MM.1S (cell line): Measurements from ENCODE around the gene GSC2.
"Not testable (repeated sequence)": the region's sequence is repeated elsewhere in the genome, so short reads cannot be mapped to it uniquely, and the experiment has no call there.

ENCODE experiments used
- DNase-seq: peaks from one replicate; pipeline ENCODE4 v3.0.0-alpha.2; 2015
- H2AFZ ChIP-seq: fragments of 300-600 bp; sonication (generic); 2 replicates; pipeline ENCODE4 v1.6.0; 2016; ENCODE audit warnings: antibody characterized with exemption, low read length
- H3F3A ChIP-seq: fragments of 300-600 bp; sonication (generic); 2 replicates; pipeline ENCODE4 v1.6.1; 2016; ENCODE audit warnings: mild to moderate bottlenecking, antibody characterized with exemption, low read length, moderate library complexity, mixed read lengths; ENCODE audit not compliant: insufficient read depth
- H3K27ac ChIP-seq: fragments of 300-600 bp; sonication (generic); 2 replicates; pipeline ENCODE4 v1.5.1; 2016; ENCODE audit warnings: mild to moderate bottlenecking, low read length
- H3K27me3 ChIP-seq: fragments of 300-600 bp; sonication (generic); replicated peaks from 2 replicates; pipeline ENCODE4 v1.6.0; 2016; ENCODE audit warnings: low read length; ENCODE audit not compliant: insufficient read depth
- H3K36me3 ChIP-seq: fragments of 300-600 bp; sonication (generic); replicated peaks from 2 replicates; pipeline ENCODE4 v1.6.1; 2016; ENCODE audit warnings: mild to moderate bottlenecking, low read length, mixed read lengths; ENCODE audit not compliant: insufficient read depth
- H3K4me1 ChIP-seq: fragments of 300-600 bp; sonication (generic); 2 replicates; pipeline ENCODE4 v1.6.1; 2016; ENCODE audit warnings: low read length, mixed read lengths
- H3K4me2 ChIP-seq: fragments of 300-600 bp; sonication (generic); 2 replicates; pipeline ENCODE4 v1.6.0; 2016; ENCODE audit warnings: low read depth, low read length
- H3K4me3 ChIP-seq: fragments of 300-600 bp; sonication (generic); 2 replicates; pipeline ENCODE4 v1.5.1; 2016; ENCODE audit warnings: low read length, mixed read lengths
- H3K79me2 ChIP-seq: fragments of 300-600 bp; sonication (generic); 2 replicates; pipeline ENCODE4 v1.6.1; 2016; ENCODE audit warnings: mixed run types, low read length, mixed read lengths
- H3K9ac ChIP-seq: fragments of 300-600 bp; sonication (generic); 2 replicates; pipeline ENCODE4 v1.6.1; 2016; ENCODE audit warnings: low read length, mixed read lengths
- H3K9me2 ChIP-seq: fragments of 300-600 bp; sonication (generic); replicated peaks from 2 replicates; pipeline ENCODE4 v1.6.1; 2016; ENCODE audit warnings: mild to moderate bottlenecking, low read length, mixed read lengths; ENCODE audit not compliant: insufficient read depth
- H3K9me3 ChIP-seq: fragments of 300-600 bp; sonication (generic); replicated peaks from 2 replicates; pipeline ENCODE4 v1.6.1; 2016; ENCODE audit warnings: mild to moderate bottlenecking, low read length, mixed read lengths; ENCODE audit not compliant: insufficient read depth
- H4K20me1 ChIP-seq: fragments of 300-600 bp; sonication (generic); 2 replicates; pipeline ENCODE4 v1.6.1; 2016; ENCODE audit warnings: mild to moderate bottlenecking, low read length, moderate library complexity, mixed read lengths; ENCODE audit not compliant: insufficient read depth
- EZH2 ChIP-seq: fragments of 300-600 bp; sonication (generic); optimal IDR thresholded peaks from 2 replicates; pipeline ENCODE3; 2017; ENCODE audit warnings: low read depth, mild to moderate bottlenecking, antibody characterized with exemption, low read length, mixed read lengths
- EZH2phosphoT487 ChIP-seq: fragments of 300-600 bp; sonication (generic); IDR thresholded peaks from 2 replicates; pipeline ENCODE4 v1.6.1; 2018; ENCODE audit warnings: antibody characterized with exemption, low read length
- TF ChIP-seq, protein P1 (sequence below): fragments of 300-600 bp; sonication (generic); IDR thresholded peaks from 2 replicates; pipeline ENCODE4 v1.5.1; 2016; ENCODE audit warnings: antibody characterized with exemption, low read length, mixed read lengths

The GSC2 gene

GRCh38 chr22:19164425-19164824 is 14.3 kb upstream of the GSC2 start:
- Histone ChIP-seq H4K20me1 (no peaks in the 10 kb centered on the region), H3K9ac (no peak overlapping the region), H3K36me3 (no peaks in the 10 kb centered on the region), H3K4me2 (no peak overlapping the region), H3F3A (no peaks in the 10 kb centered on the region), H3K4me1 (no peaks in the 10 kb centered on the region), H3K27me3 (peaks cover 44% of the 10 kb centered on the region), H3K4me3 (no peak overlapping the region), H2AFZ (no peak overlapping the region), H3K27ac (no peak overlapping the region), H3K9me3 (no peaks in the 10 kb centered on the region), H3K9me2 (no peaks in the 10 kb centered on the region), H3K79me2 (no peaks in the 10 kb centered on the region)
- TF ChIP-seq EZH2phosphoT487: no peak
- TF ChIP-seq, protein P1, sequence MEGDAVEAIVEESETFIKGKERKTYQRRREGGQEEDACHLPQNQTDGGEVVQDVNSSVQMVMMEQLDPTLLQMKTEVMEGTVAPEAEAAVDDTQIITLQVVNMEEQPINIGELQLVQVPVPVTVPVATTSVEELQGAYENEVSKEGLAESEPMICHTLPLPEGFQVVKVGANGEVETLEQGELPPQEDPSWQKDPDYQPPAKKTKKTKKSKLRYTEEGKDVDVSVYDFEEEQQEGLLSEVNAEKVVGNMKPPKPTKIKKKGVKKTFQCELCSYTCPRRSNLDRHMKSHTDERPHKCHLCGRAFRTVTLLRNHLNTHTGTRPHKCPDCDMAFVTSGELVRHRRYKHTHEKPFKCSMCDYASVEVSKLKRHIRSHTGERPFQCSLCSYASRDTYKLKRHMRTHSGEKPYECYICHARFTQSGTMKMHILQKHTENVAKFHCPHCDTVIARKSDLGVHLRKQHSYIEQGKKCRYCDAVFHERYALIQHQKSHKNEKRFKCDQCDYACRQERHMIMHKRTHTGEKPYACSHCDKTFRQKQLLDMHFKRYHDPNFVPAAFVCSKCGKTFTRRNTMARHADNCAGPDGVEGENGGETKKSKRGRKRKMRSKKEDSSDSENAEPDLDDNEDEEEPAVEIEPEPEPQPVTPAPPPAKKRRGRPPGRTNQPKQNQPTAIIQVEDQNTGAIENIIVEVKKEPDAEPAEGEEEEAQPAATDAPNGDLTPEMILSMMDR: no peak
- no peak for TF ChIP-seq EZH2
- DNase-seq: no peak

DNA sequence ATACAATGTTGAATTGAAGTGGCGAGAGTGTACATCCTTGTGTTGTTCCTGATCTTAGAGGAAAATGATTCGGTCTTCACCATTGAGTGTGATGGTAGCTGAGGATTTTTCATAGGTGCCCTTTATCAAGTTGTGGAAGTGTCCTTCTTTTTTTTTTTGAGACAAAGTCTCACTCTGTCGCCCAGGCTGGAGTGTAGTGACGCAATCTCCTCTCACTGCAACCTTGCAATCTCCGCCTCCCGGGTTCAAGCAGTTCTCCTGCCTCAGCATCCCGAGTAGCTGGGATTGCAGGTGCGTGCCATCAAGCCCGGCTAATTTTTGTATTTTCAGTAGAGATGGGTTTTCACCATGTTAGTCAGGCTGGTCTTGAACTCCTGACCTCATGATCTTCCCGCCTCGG is 8.6 kb upstream of the GSC2 start:
- H3F3A ChIP-seq, H3K9me2 ChIP-seq, H3K36me3 ChIP-seq, H2AFZ ChIP-seq, H3K4me2 ChIP-seq, H3K9me3 ChIP-seq, H3K4me3 ChIP-seq, H4K20me1 ChIP-seq, H3K27ac ChIP-seq, H3K27me3 ChIP-seq, H3K4me1 ChIP-seq, H3K9ac ChIP-seq, DNase-seq, H3K79me2 ChIP-seq: not testable (repeated sequence)

GRCh38 chr22:19156109-19156508 is 6.0 kb upstream of the GSC2 start:
- H3K36me3 ChIP-seq, H3F3A ChIP-seq, H4K20me1 ChIP-seq, H3K4me1 ChIP-seq, H3K9ac ChIP-seq, DNase-seq, H3K4me2 ChIP-seq, H3K9me3 ChIP-seq, H3K27ac ChIP-seq, H3K4me3 ChIP-seq, H3K79me2 ChIP-seq, H3K9me2 ChIP-seq, H2AFZ ChIP-seq: not testable (repeated sequence)
- H3K27me3 ChIP-seq: peaks cover 26% of the 10 kb centered on the region

DNA sequence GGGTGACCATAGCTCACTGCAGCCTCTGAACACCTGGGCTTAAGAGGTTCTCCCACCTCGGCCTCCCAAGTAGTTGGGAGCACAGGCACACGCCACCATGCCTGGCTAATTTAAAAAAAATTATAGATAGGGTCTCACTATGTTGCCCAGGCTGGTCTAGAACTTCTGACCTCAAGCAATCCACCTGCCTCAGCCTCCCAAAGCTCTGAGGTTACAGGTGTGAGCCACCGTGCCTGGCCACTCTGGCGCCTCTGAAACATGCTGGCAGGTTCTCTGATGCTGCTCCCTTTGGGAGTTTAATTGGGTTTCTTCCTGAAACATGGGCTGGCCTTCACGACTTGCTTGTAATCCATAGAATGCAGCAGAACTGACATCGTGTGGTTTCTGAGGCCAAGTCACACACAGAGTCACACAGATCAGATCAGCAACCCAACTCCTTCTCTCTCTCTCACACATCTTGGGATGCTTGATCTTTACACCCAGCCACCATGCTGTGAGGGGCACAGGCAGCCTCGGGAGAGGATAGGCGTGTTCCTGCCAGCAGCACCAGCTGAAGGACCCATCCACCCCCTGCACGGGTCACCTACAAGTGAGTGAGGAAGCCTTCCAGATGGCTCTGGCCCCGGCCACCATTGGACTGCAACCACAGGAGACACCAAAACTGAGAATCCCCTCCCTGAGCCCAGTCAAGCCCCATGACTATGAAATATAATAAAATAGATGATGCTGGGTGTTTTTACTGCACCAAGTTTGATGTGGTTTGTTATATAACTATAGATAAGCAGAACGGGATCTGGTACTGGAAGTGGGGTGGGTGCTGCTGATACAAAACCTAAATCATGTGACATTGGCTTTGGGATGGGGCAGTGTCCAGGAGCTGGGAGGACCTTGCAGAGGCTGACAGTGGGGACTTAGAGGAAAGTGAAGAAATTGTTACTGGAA is 3.1 kb upstream of the GSC2 start:
- Histone ChIP-seq H3K4me3 (no peak overlapping the region), H3K4me2 (no peak overlapping the region), H3K27ac (no peak overlapping the region), H3K9me3 (no peaks in the 10 kb centered on the region), H2AFZ (no peak overlapping the region), H4K20me1 (no peaks in the 10 kb centered on the region), H3K9me2 (no peaks in the 10 kb centered on the region), H3F3A (no peaks in the 10 kb centered on the region), H3K36me3 (no peaks in the 10 kb centered on the region), H3K27me3 (peaks cover 45% of the 10 kb centered on the region), H3K79me2 (no peaks in the 10 kb centered on the region), H3K4me1 (no peaks in the 10 kb centered on the region), H3K9ac (no peak overlapping the region)
- DNase-seq: no peak
- no peak for TF ChIP-seq EZH2phosphoT487
- TF ChIP-seq, protein P1: no peak
- TF ChIP-seq EZH2: no peak
